ENCODE data around the gene CEP350. TPM values are rescaled to one million over a fixed set of nuclear protein-coding genes. Genes with fewer than 3 reads are reported as not detected.

CEP350 gene
- total RNA-seq, 1 donor from 2014 or later, result 42.2 TPM

GRCh38 chr1:180157576-180158057, 203.0 kb downstream of the CEP350 start:
- no peak for TF ChIP-seq CTCF (IDR thresholded peaks at IDR 0.05)
- peaks cover 33% of the 10 kb centered on the region for H3K4me1 Mint-ChIP-seq (ENCODE audit: unreplicated experiment)
- H3K9me3 Mint-ChIP-seq (ENCODE audit: unreplicated experiment), result no peaks in the 10 kb centered on the region
- H3K4me3 Mint-ChIP-seq (ENCODE audit: unreplicated experiment), result no peak overlapping the region
- H3K27ac Mint-ChIP-seq (ENCODE audit: unreplicated experiment), result no peak overlapping the region
- no peaks in the 10 kb centered on the region for H3K36me3 Mint-ChIP-seq (ENCODE audit: unreplicated experiment)
- DNase-seq (ENCODE audit: extremely low spot score, unreplicated experiment), result peak; percentile 13
- no peaks in the 10 kb centered on the region for H3K27me3 Mint-ChIP-seq (ENCODE audit: unreplicated experiment)

GRCh38 chr1:180158149-180159147, 203.8 kb downstream of the CEP350 start:
- no peak for TF ChIP-seq CTCF (IDR thresholded peaks at IDR 0.05)
- Mint-ChIP-seq H3K27me3 (ENCODE audit: unreplicated experiment) (no peaks in the 10 kb centered on the region), H3K9me3 (ENCODE audit: unreplicated experiment) (no peaks in the 10 kb centered on the region), H3K4me1 (ENCODE audit: unreplicated experiment) (peaks cover 29% of the 10 kb centered on the region), H3K4me3 (ENCODE audit: unreplicated experiment) (no peak overlapping the region), H3K27ac (ENCODE audit: unreplicated experiment) (no peak overlapping the region), H3K36me3 (ENCODE audit: unreplicated experiment) (no peaks in the 10 kb centered on the region)
- DNase-seq (ENCODE audit: extremely low spot score, unreplicated experiment), result peak; percentile 63

GRCh38 chr1:180160357-180160756, 205.7 kb downstream of the CEP350 start:
- no peak for DNase-seq (ENCODE audit: extremely low spot score, unreplicated experiment)
- no peak overlapping the region for H3K27ac Mint-ChIP-seq (ENCODE audit: unreplicated experiment)
- no peaks in the 10 kb centered on the region for H3K9me3 Mint-ChIP-seq (ENCODE audit: unreplicated experiment)
- H3K27me3 Mint-ChIP-seq (ENCODE audit: unreplicated experiment), result no peaks in the 10 kb centered on the region
- no peak for TF ChIP-seq CTCF (IDR thresholded peaks at IDR 0.05)
- H3K36me3 Mint-ChIP-seq (ENCODE audit: unreplicated experiment), result peaks cover 4% of the 10 kb centered on the region
- no peak overlapping the region for H3K4me3 Mint-ChIP-seq (ENCODE audit: unreplicated experiment)
- H3K4me1 Mint-ChIP-seq (ENCODE audit: unreplicated experiment), result peaks cover 25% of the 10 kb centered on the region

GRCh38 chr1:180163041-180163440, 208.4 kb downstream of the CEP350 start:
- Mint-ChIP-seq H3K9me3 (ENCODE audit: unreplicated experiment) (no peaks in the 10 kb centered on the region), H3K4me3 (ENCODE audit: unreplicated experiment) (no peak overlapping the region), H3K36me3 (ENCODE audit: unreplicated experiment) (peaks cover 6% of the 10 kb centered on the region), H3K27ac (ENCODE audit: unreplicated experiment) (no peak overlapping the region), H3K4me1 (ENCODE audit: unreplicated experiment) (peaks cover 12% of the 10 kb centered on the region), H3K27me3 (ENCODE audit: unreplicated experiment) (no peaks in the 10 kb centered on the region)
- DNase-seq (ENCODE audit: extremely low spot score, unreplicated experiment), result no peak
- no peak for TF ChIP-seq CTCF (IDR thresholded peaks at IDR 0.05)

Other genes starting within 250 kb of the CEP350 start
- not detected in 2 replicates for gene FAM163A, start 211.5 kb upstream of the CEP350 start, total RNA-seq
- gene TOR1AIP2, start 77.0 kb upstream of the CEP350 start, total RNA-seq, result 85.5 and 87.4 TPM in 2 replicates
- 53.7 and 60.6 TPM in 2 replicates for gene TOR1AIP1, start 72.5 kb upstream of the CEP350 start, total RNA-seq
- 152 and 162 TPM in 2 replicates for gene QSOX1, start 200.1 kb downstream of the CEP350 start, total RNA-seq

Data from osteocyte (in vitro differentiated cells).